Natural killer cell (primary cell): ENCODE results near the gene MARVELD1. TPM values are rescaled to one million over a fixed set of nuclear protein-coding genes. Genes with fewer than 3 reads are reported as not detected.

Experiments used
- ATAC-seq, 3 donors: fragments of 150-1000 bp in 2 of 3; fragments of 200-7000 bp in 1 of 3; cut with Tn5 transposase; 1 replicate in 1 of 3; 2 replicates in 2 of 3; pipeline ENCODE4 v1.10.0; 2021; ENCODE audit warnings: mild to moderate bottlenecking in 2 of 3, moderate library complexity in 2 of 3
- DNase-seq, 2 donors: peaks; one replicate each; pipeline versions ENCODE4 v3.0.0 to v3.0.0-alpha.2; 2013 to 2021; ENCODE audit warnings: mixed read lengths in 1 of 2
- H3K27ac ChIP-seq: one replicate; pipeline ENCODE4 v1.5.1; 2013; ENCODE audit warnings: mild to moderate bottlenecking, low read length
- H3K27me3 ChIP-seq: one replicate; pipeline ENCODE4 v1.6.1; 2013; ENCODE audit warnings: low read length; ENCODE audit not compliant: control insufficient read depth, insufficient read depth
- H3K36me3 ChIP-seq: one replicate; pipeline ENCODE4 v1.6.1; 2013; ENCODE audit warnings: low read length; ENCODE audit not compliant: control insufficient read depth, insufficient read depth
- H3K4me1 ChIP-seq: one replicate; pipeline ENCODE4 v1.6.1; 2013; ENCODE audit warnings: low read length; ENCODE audit not compliant: control insufficient read depth, insufficient read depth
- H3K4me3 ChIP-seq: one replicate; pipeline ENCODE4 v1.5.1; 2013; ENCODE audit warnings: low read length
- H3K9me3 ChIP-seq: one replicate; pipeline ENCODE4 v1.6.1; 2013; ENCODE audit warnings: low read length; ENCODE audit not compliant: control insufficient read depth, insufficient read depth
- H3K27ac Mint-ChIP-seq, 2 donors: one replicate each; pipeline ENCODE4 v1.8.0; 2022; ENCODE audit warnings: mild to moderate bottlenecking in 2 of 2, mixed read lengths in 2 of 2, moderate library complexity in 1 of 2
- H3K27me3 Mint-ChIP-seq, 2 donors: one replicate each; pipeline ENCODE4 v1.8.0; 2022; ENCODE audit warnings: low read depth in 2 of 2, mixed read lengths in 2 of 2
- H3K36me3 Mint-ChIP-seq: one replicate; pipeline ENCODE4 v1.8.0; 2022; ENCODE audit warnings: mixed read lengths
- H3K4me1 Mint-ChIP-seq, 2 donors: one replicate each; pipeline ENCODE4 v1.8.0; 2022; ENCODE audit warnings: mixed read lengths in 2 of 2
- H3K4me3 Mint-ChIP-seq: one replicate; pipeline ENCODE4 v1.8.0; 2022; ENCODE audit warnings: mild to moderate bottlenecking, moderate library complexity, mixed read lengths
- H3K9me3 Mint-ChIP-seq, 2 donors: one replicate each; pipeline ENCODE4 v1.8.0; 2022; ENCODE audit warnings: mixed read lengths in 2 of 2
- WGBS: methylation state at CpG from one replicate; pipeline ENCODE4 v1.1.7; 2013; ENCODE audit warnings: missing lambda C conversion rate; ENCODE audit not compliant: insufficient coverage; 5-methylcytosine and 5-hydroxymethylcytosine counted together
- intact Hi-C: fragments of 100-400 bp; cut with micrococcal nuclease; formaldehyde crosslinking; loops from one replicate; pipeline ENCODE4 v1.14.2; 2022
- total RNA-seq, 4 donors: library from RNA; stranded (reverse); fragments of 120-200 nt in 1 of 4; gene quantifications; one replicate each; pipeline versions ENCODE4 v1.2.3 to v1.2.4, GENCODE V29; 2013 to 2022
- TF ChIP-seq, protein P1 (sequence below): fragments of 200-600 bp; IDR thresholded peaks from one replicate; pipeline ENCODE4 v1.8.0; 2022; ENCODE audit warnings: antibody characterized with exemption

MARVELD1 gene
- total RNA-seq, 3 donors from 2014 or later (not counting 1 experiment from before 2014, with no cell fraction given) = 0.40 to 0.84 (median 0.40) TPM

DNA sequence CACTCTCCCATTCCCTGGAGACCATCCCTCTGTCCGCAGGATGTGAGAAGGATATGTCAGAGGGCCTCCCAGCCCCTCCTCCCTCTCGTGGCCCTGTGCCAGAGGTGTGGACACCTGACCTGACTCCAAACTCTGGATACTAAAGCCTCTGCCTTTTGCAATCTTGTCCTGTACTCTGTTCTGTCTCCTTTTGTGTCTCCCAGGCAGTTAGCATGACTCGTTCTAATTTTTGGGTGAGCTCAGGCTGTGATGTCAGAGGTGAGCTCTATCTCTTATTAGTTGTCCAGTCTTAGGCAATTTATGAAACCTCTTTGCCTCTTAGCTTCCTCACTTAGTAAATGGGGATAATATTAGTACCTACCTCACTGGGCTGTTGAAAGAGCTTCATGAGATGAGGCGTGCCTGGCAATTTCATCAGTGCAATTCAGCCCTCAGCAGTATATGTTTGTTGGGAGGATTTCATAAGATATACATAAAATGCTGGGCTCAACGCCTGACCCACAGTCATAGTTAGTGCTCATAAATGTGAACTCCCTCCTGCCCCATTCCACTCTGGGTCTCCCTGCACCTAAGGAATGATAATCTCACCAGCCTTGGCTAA, 10.9 kb downstream of the MARVELD1 start:
- H3K27ac ChIP-seq = no peak overlapping the region
- H3K4me1 ChIP-seq = no peaks in the 10 kb centered on the region
- Mint-ChIP-seq H3K9me3 (no peaks in the 10 kb centered on the region), H3K27me3 (peaks cover 9 to 11% of the 10 kb centered on the region in 2 donors), H3K4me1 (no peaks in the 10 kb centered on the region), H3K4me3 (no peak overlapping the region), H3K36me3 (no peaks in the 10 kb centered on the region), H3K27ac (no peak overlapping the region)
- H3K36me3 ChIP-seq = no peaks in the 10 kb centered on the region
- ATAC-seq = no peak
- no peaks in the 10 kb centered on the region for H3K9me3 ChIP-seq
- intact Hi-C loops = no loop called here
- TF ChIP-seq, protein P1, sequence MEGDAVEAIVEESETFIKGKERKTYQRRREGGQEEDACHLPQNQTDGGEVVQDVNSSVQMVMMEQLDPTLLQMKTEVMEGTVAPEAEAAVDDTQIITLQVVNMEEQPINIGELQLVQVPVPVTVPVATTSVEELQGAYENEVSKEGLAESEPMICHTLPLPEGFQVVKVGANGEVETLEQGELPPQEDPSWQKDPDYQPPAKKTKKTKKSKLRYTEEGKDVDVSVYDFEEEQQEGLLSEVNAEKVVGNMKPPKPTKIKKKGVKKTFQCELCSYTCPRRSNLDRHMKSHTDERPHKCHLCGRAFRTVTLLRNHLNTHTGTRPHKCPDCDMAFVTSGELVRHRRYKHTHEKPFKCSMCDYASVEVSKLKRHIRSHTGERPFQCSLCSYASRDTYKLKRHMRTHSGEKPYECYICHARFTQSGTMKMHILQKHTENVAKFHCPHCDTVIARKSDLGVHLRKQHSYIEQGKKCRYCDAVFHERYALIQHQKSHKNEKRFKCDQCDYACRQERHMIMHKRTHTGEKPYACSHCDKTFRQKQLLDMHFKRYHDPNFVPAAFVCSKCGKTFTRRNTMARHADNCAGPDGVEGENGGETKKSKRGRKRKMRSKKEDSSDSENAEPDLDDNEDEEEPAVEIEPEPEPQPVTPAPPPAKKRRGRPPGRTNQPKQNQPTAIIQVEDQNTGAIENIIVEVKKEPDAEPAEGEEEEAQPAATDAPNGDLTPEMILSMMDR = no peak
- WGBS = 78% methylated on average over 4 of the region's 5 CpGs
- H3K27me3 ChIP-seq = no peaks in the 10 kb centered on the region
- DNase-seq = no peak
- no peak overlapping the region for H3K4me3 ChIP-seq

DNA sequence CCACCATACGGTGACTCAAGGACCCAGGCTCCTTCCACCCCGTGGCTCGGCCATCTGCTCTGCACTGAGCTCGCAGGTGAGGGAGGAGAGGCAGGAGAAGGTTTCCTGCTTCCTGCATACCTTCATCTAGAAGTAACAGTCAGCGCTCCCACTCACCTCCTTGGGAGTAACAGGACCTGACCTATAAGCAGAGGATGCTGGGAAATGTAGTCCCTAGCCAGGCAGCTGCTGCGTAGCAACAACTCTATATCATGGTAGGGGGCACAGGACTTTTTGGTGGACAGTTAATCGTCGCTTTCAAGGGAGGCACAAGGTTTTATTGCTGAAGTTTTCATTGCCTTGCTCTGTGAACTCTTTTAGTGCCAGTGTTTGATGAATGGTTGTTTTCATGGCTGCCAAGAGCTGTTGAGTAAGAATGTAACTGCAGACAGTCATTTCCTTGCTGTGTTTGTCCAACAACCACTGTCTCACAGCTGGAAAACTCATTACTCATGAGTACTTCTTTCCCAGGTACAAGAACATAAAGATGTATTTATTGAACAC, 13.2 kb downstream of the MARVELD1 start:
- 95% methylated on average over 7 of the region's 8 CpGs for WGBS
- DNase-seq = no peak
- peaks cover 8 to 15% of the 10 kb centered on the region in 2 donors for H3K27me3 Mint-ChIP-seq

DNA sequence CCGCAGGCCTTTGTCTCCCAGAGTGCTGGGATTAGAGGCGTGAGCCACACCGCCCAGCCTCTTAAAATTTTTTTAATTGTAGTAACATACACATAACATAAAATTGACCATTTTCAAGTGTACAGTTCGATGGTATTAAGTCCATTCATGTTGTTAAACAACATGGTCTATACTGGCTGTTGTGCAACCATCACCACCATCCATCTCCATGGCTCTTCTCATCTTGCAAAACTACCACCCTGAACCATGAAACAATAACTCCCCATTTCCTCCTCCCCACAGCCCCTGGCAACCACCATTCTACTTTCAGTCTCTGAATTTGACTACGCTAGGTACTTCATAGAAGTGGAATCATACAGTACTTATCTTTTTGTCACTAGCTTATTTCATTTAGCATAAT, 15.5 kb downstream of the MARVELD1 start:
- Histone ChIP-seq H3K27me3 (no peaks in the 10 kb centered on the region), H3K27ac (no peak overlapping the region), H3K36me3 (no peaks in the 10 kb centered on the region), H3K9me3 (no peaks in the 10 kb centered on the region), H3K4me3 (no peak overlapping the region), H3K4me1 (no peaks in the 10 kb centered on the region)
- 92% methylated on average over 5 of the region's 5 CpGs for WGBS
- TF ChIP-seq, protein P1 = no peak
- intact Hi-C loops = no loop called here
- no peak overlapping the region for H3K27ac Mint-ChIP-seq
- DNase-seq = no peak
- H3K4me3 Mint-ChIP-seq = no peak overlapping the region
- no peaks in the 10 kb centered on the region for H3K9me3 Mint-ChIP-seq
- ATAC-seq = no peak
- H3K36me3 Mint-ChIP-seq = no peaks in the 10 kb centered on the region
- H3K27me3 Mint-ChIP-seq = peaks cover 8 to 15% of the 10 kb centered on the region in 2 donors
- H3K4me1 Mint-ChIP-seq = no peaks in the 10 kb centered on the region

More for the DNA sequence above, 13.2 kb downstream of the MARVELD1 start:
- Mint-ChIP-seq H3K4me3 (no peak overlapping the region), H3K9me3 (no peaks in the 10 kb centered on the region), H3K27ac (no peak overlapping the region), H3K4me1 (no peaks in the 10 kb centered on the region), H3K36me3 (no peaks in the 10 kb centered on the region)
- Histone ChIP-seq H3K9me3 (no peaks in the 10 kb centered on the region), H3K4me3 (no peak overlapping the region), H3K4me1 (no peaks in the 10 kb centered on the region), H3K27me3 (no peaks in the 10 kb centered on the region), H3K27ac (no peak overlapping the region), H3K36me3 (no peaks in the 10 kb centered on the region)
- ATAC-seq = no peak
- TF ChIP-seq, protein P1 = no peak
- intact Hi-C loops = no loop called here
